Middle frontal gyrus (tissue), 1 donor: ENCODE results near the gene SYNJ1.
A peak's percentile ranks its signal among the peaks of the same experiment; 100 is the strongest.
"Not testable (repeated sequence)": the region's sequence is repeated elsewhere in the genome, so short reads cannot be mapped to it uniquely, and the experiment has no call there.

Experiments
- DNase-seq: peaks from one replicate; pipeline ENCODE4 v3.0.0-alpha.2; 2015; ENCODE audit warnings: low spot score; ENCODE audit errors: extremely low spot score

The SYNJ1 gene

GRCh38 chr21:32612075-32612998, 115.5 kb downstream of the SYNJ1 start, which contains the start of gene CFAP298:
Gene CFAP298, minus strand, starts transcription at chr21:32612377. Its CDS starts 134 bp downstream, at chr21:32612243.
- peak; percentile 79 for DNase-seq

DNA sequence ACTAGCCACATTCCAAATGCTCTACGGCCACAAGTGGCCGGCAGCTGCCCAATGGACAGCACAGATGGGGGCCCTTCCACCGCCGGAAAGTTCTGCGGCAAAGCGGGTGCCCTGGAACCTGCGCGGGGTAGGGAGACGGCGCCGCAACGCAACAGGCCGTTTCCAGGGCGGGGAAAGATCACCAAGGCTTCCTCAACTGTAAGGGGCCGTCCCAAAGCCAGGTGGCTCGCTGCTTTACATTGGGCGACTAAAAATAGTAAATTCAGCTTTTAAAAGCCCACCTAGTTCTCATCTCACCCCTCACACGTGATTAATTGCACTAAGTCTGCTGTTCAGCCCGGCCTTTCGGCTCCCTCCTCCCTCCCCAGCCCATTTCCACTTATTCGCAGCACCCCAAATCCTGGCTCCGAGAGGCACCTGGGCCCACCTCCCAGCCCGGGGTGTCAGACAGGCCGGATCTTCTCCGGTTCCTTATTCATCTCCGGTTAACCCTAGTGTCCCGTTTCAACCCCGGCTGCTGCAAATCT, 116.3 kb downstream of the SYNJ1 start:
- no peak for DNase-seq

- not testable (repeated sequence) for DNase-seq
Measured at GRCh38 chr21:32610940-32611339, 116.9 kb downstream of the SYNJ1 start.

DNA sequence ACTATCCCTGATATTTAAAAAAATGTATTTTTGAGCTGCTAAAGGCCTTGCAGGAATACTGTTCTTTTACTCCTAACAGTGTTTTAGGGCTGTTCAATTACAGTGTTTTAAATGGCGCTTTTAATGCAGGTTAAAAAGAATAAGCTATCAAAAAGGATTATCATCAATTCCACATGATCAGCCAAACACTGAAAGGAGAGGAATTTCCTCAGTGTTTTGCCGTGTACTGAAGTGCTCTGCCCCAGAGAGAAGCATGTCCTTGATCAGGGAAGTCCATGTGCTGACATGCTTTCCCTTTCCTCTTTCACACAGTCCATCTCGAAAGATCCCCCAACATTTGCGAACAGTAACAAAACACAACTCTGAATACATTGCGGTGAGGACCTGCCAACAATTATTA, 119.0 kb downstream of the SYNJ1 start:
- no peak for DNase-seq

- DNase-seq, result no peak
Measured at GRCh38 chr21:32605469-32605868, 122.3 kb downstream of the SYNJ1 start.

DNA sequence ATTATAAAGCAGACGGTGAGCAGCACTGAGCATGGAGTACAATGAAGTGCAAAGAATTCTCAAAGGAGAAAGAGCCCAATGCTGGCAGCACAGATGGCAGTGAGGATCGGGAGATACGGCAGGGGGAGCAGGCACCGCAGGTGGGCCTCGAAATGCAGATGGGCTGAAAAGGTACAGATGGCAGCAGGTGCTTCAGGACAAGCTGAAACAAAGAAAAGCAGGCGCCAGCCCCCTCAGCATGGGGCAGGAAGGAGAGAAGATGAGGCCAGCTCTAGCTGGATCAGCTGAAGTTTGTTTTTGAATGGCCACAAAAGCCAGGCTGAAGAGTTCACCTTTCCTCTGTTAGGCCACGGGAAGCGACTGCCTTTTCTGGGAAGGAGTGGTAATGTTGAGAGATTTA, 123.3 kb downstream of the SYNJ1 start:
- no peak for DNase-seq

DNA sequence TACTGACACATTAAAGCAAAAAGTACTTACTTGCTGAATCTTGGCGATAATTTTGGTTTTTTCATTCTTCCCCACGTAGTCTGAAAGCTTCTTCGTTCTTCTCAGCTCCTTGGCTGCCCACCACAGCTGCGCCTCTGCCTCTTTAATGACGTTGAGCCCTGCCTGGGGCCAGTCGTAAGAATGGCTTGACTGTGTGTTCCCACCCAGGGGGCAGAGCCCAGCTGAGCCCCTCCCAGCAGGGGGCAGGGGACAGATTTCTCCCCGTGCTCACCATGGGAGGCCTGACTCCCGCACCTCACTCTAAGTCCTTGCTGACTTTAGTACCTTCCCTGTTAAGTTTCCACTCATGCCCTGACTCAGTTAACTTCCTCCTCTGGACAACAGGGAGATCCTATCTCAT, 124.7 kb downstream of the SYNJ1 start:
- DNase-seq, result no peak

DNA sequence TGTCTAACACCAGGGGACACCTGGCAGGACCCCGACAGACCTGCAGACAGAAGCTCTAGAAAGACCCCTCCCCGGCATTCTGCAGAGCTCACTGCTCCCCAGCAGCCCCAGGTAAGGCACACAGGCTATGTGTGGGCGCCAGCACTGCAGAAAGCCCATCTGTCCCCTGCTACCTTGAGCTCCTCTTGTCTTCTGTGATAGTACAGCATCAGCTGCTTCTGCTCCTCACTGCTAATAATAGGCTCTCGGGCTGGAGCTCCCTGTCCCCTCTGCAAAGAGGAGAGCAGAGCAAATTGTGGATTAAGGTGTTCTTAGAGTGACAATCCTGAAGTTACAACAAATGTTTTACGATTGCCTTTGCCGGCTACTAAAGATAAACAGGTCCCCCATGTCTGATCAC, 125.7 kb downstream of the SYNJ1 start:
- DNase-seq, result no peak

- DNase-seq, result no peak
Measured at GRCh38 chr21:32599526-32599925, 128.3 kb downstream of the SYNJ1 start.

GRCh38 chr21:32599091-32599490, 128.7 kb downstream of the SYNJ1 start:
- no peak for DNase-seq

GRCh38 chr21:32597205-32597604, 130.6 kb downstream of the SYNJ1 start:
- no peak for DNase-seq

DNA sequence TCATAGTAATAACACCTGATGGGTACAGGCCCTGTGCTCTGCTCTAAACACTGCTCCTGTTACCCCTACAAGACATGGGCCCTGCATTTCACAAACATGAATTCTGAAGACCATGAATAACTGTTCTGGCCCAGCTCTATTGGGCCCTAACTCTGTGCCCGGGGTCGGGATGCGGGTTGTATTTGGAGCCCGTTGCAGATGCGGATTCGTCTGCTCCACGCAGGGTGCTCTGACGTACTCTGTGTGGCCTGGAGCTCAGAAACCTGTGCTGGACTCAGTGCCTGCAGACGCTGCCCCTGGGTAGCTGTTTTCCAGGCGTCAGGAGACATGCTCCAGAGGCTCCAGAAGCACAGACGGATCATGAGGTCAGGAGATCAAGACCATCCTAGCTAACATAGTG, 132.4 kb downstream of the SYNJ1 start:
- DNase-seq, result no peak

- DNase-seq, result no peak
Measured at GRCh38 chr21:32593690-32594089, 134.1 kb downstream of the SYNJ1 start.

DNA sequence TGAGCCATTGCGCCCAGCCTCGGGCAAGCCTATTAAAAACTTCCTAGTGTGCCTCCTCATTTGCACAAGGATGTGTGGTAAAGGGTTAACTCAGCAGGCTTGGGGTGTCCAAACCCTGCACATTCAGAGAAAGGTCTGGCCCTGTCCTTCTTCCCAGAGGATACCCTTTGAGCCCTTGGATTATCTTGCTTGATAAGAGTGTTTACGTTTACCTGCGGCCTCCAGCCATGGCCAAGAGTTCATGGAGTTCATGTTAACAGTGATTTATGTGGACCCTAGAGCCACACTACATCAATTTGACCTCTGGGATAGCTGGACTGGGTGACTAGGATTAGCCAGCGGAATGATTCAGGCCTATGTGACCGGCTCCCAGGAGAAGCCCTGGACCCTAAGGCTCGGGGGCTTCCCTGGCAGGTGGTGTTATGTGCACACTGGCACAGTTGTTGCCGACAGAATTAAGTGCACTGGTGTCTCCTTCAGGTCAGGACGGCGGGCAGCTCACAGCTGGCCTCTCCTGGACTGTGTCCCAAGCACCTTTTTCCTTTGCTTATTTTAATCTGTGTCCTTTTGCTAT, 134.8 kb downstream of the SYNJ1 start:
- no peak for DNase-seq

DNA sequence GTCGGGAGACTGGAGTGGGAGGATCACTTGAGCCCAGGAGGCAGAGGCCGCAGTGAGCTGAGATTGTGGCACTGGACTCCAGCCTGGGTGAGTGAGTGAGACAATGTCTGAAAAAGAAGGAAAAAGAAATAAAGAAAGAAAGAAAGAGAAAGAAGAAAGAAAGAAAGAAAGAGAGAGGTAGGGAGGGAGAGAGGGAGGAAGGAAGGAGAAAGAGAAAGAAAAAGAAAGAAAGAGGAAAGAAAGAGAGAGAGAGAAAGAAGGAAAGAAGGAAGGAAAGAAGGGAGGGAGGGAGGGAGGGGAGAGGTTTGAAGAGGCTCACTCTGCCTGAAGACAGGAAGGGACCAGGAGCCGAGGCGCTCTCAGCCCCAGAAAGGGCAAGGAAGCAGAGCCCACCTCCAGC, 137.7 kb downstream of the SYNJ1 start:
- DNase-seq, result no peak

DNA sequence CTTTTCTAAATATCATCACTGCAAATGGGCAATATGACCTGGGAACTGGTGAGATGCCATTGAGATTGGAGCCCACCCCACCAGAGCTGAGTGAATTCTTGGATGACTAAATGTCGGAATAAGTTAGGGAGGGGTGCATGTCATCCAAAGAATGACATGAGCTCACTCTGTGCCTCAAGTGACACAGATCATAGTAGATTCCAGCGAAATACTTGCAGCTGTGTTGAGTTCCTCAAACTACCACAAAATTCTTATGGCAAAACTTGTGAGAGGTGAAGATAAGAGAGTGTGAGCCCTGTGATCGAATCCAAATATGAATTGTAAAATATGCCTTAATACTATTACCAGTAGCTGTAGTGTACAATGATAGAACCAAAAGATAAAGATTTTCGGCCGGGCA, 140.2 kb downstream of the SYNJ1 start:
- no peak for DNase-seq

GRCh38 chr21:32587120-32587519, 140.7 kb downstream of the SYNJ1 start:
- no peak for DNase-seq

DNA sequence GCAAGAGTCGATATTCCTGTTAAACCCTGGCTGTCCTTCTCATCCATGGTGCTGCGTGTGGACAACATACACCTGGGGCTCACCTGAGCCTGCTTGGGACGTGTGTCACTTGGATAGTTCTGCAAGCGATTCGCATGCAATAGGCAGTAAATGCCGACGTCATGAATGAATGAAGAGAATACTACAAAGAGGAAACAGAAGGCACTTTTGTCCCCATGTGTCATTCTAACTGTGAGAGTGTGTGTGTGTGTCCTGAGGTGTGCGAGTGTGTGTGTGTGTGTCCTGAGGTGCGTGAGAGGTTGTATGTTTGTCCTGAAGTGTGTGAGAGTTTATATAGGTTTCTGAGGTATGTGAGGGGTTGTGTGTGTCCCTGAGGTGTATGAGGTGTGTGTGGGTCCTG, 141.8 kb downstream of the SYNJ1 start:
- DNase-seq, result no peak

DNA sequence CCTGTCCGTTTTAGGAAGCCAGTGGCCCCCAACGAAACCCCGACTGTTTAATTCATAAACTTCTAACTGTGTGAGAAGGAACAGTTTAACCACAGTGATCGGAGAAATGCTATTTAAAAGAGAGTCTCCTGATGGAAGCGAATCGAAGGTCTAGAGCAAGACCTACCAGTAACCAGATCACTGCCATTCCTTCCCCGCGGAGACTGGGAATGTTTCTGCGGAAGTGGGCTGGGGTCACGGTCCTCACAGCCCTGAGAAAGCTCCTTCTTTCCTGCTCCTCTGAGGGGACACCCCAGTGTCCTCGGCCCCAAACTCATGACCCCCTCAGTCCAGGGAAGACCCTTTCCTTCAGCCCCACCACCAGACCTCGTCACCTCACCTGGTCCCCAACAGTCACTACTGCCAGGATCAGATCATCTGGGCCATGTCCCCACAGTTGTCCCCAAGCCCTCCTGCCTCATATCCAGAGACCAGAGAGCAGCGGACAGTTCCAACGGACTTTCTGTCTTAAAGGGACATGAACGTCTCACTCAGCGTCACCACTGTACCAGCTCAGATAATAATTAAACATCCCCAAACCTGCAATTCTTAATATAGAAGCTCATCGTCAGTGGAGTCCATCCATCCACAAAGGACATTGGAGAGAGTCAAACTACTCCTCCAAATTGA, 142.6 kb downstream of the SYNJ1 start, which contains the start of gene TCP10L:
Gene TCP10L, minus strand, starts transcription at position 482 of the 669 bp plus-strand sequence. CDS start 1,219 bp downstream, outside the sequence.
- DNase-seq, result no peak

DNA sequence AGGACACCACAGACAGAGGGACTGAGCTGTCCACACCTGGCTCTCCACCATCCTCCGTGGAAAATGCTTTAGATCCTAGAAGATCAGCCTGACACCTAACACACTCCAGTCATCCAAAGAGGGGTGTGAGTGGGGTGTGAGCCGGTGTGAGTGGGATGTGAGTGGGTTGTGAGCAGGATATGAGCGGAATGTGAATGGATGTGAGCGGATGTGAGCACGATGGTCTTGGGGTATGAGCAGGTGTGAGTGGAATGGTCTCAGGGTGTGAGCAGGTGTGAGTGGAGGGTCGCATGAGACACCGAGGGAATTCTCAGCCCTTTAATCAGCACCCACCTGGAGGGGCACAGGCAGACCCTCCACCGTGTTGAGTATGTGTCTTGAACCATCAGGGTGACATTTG, 143.3 kb downstream of the SYNJ1 start:
- no peak for DNase-seq

GRCh38 chr21:32581732-32582131, 146.1 kb downstream of the SYNJ1 start:
- DNase-seq, result no peak

DNA sequence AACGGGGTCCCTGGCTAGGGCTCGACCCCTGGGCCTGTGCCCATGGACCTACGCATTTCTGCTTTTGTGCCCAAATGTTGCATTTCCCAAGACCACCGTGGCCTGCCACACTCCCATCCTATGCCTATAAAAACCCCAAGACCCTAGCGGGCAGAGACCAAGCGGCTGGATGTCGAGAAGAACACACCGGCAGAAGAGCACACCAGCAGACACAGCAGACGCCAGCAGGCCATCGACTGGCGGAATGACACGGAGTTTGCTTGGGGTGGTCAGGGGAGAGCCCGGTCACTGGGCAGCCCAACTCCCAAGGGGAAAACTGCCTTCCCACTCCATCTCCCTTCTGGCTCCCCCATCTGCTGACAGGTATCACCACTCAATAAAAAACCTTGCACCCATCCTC, 146.9 kb downstream of the SYNJ1 start:
- no peak for DNase-seq
